HG03460 (cell line): ENCODE data around the gene HPGD.
"Not testable (repeated sequence)": the region's sequence is repeated elsewhere in the genome, so short reads cannot be mapped to it uniquely, and the experiment has no call there.

Source experiments
- ATAC-seq: cut with Tn5 transposase; IDR thresholded peaks from one replicate; pipeline ENCODE4 v1.9.1; 2021; ENCODE audit not compliant: unreplicated experiment

The HPGD gene

GRCh38 chr4:174528226-174528625, 5.9 kb upstream of the HPGD start:
- no peak for ATAC-seq

GRCh38 chr4:174526731-174527130, 4.4 kb upstream of the HPGD start:
- no peak for ATAC-seq

- no peak for ATAC-seq
Measured at GRCh38 chr4:174524242-174524641, 2.0 kb upstream of the HPGD start.

GRCh38 chr4:174523025-174523693, 871 bp upstream of the HPGD start:
- ATAC-seq: no peak

GRCh38 chr4:174521800-174522182, 497 bp downstream of the HPGD start:
- peak; percentile 22 for ATAC-seq

GRCh38 chr4:174520660-174521059, 1.6 kb downstream of the HPGD start:
- no peak for ATAC-seq

- no peak for ATAC-seq
Measured at GRCh38 chr4:174517502-174518445, 4.5 kb downstream of the HPGD start.

- no peak for ATAC-seq
Measured at GRCh38 chr4:174516794-174517193, 5.5 kb downstream of the HPGD start.

GRCh38 chr4:174516345-174516744, 5.9 kb downstream of the HPGD start:
- ATAC-seq: no peak

GRCh38 chr4:174512745-174513144, 9.5 kb downstream of the HPGD start:
- no peak for ATAC-seq

GRCh38 chr4:174505892-174506291, 16.4 kb downstream of the HPGD start:
- ATAC-seq: no peak

- ATAC-seq: no peak
Measured at GRCh38 chr4:174505007-174505406, 17.3 kb downstream of the HPGD start.

- ATAC-seq: no peak
Measured at GRCh38 chr4:174503079-174503715, 19.1 kb downstream of the HPGD start.

GRCh38 chr4:174496631-174497432, 25.5 kb downstream of the HPGD start:
- ATAC-seq: no peak

- no peak for ATAC-seq
Measured at GRCh38 chr4:174495626-174496025, 26.7 kb downstream of the HPGD start.

- ATAC-seq: no peak
Measured at GRCh38 chr4:174494726-174495125, 27.6 kb downstream of the HPGD start.

- ATAC-seq: no peak
Measured at GRCh38 chr4:174494146-174494545, 28.1 kb downstream of the HPGD start.

GRCh38 chr4:174490451-174490961, 31.8 kb downstream of the HPGD start:
- ATAC-seq: no peak

GRCh38 chr4:174488368-174488767, 33.9 kb downstream of the HPGD start:
- ATAC-seq: not testable (repeated sequence)

GRCh38 chr4:174485025-174485424, 37.3 kb downstream of the HPGD start:
- no peak for ATAC-seq

GRCh38 chr4:174483792-174484191, 38.5 kb downstream of the HPGD start:
- ATAC-seq: no peak
